GM21515 (cell line): ENCODE measurements around the gene PARD3B.
"Not testable (repeated sequence)": the region's sequence is repeated elsewhere in the genome, so short reads cannot be mapped to it uniquely, and the experiment has no call there.

Experiments used
- ATAC-seq: cut with Tn5 transposase; IDR thresholded peaks from one replicate; pipeline ENCODE4 v1.9.1; 2021; ENCODE audit not compliant: unreplicated experiment

Gene PARD3B

DNA sequence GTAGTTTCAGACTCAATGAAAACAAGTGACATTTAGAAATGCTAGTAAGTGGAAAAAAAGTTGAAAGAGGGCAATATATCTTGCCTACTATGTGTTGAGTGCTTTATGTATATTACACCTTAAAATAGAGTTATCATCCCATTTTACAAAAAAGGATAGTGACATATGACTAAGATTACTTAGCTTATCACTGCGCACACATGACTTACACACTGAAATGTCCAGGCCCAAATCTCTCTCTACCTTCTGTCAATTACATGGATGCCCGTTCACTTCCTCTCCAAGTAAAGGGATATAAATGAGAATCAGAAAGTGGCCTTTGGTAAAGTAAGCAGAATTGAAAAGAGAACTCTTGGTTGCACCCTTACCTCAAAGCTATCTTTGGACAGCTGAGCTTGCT is 3.6 kb upstream of the PARD3B start:
- no peak for ATAC-seq

DNA sequence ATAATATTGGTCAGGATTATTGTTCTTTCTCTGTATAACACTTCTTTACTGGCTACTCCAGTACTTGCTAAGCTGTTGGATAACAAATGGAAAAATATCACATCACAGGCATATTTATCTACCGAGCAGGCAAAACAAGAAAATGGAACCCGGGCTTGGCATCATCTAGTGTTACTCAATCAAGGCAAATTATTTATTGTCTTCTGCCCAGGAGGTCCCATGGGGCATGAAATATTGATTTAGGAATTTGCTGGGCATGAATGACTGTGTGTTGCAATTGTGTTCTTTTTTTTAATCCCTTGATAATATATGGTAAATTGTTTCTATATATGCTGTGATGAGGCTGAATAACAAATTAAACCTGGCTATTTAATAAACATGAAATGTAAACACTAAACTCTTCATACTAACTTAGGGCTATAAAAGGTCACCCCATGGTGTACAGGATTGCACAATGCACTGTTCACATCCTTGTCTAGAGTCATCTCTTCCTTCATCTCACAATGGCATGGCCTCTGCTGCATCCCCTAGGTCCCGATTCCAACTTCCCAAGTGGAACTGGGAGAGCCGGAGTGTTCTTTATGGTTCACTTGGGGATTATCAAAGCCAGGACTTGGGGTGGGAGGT is 2.2 kb upstream of the PARD3B start:
- ATAC-seq: no peak

DNA sequence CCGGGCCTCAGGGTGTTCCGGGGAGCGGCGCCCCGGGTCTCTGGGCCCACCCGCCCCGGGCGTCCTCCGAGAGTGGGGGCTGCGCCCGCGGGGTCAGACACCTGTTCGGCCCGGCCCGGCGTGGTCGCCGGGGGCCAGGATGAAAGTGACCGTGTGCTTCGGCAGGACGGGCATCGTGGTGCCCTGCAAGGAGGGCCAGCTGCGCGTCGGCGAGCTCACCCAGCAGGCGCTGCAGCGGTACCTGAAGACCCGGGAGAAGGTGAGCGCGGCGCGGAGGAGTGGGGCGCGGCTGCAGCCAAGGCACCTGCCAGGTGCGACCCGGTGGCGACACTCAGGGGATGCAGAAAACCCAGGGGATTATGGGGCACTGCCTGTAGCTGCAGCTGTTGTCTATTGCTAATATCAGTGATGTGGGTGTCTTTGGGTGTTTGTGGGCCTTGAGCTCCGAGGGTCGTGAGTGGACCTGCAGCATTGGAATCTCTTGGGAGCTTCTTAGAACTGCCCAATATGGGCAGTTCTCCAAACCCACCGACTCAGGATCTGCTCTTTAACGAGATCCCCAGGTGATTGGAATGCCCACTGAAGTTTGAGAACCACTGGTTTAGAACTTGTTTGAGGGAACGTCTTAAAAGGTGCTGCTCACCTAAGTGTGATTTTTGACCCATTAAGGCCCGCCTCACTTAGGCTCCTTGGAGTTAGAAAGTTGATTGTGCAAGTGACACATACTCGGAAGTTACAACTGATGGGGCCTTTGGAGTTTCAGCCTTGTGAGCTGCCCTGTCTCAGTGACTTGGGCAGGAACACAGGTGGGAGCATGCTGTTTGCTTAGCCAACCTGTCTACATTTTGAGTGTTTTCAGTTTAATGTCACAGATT is 823 bp downstream of the PARD3B start:
- ATAC-seq: peak; percentile 12

DNA sequence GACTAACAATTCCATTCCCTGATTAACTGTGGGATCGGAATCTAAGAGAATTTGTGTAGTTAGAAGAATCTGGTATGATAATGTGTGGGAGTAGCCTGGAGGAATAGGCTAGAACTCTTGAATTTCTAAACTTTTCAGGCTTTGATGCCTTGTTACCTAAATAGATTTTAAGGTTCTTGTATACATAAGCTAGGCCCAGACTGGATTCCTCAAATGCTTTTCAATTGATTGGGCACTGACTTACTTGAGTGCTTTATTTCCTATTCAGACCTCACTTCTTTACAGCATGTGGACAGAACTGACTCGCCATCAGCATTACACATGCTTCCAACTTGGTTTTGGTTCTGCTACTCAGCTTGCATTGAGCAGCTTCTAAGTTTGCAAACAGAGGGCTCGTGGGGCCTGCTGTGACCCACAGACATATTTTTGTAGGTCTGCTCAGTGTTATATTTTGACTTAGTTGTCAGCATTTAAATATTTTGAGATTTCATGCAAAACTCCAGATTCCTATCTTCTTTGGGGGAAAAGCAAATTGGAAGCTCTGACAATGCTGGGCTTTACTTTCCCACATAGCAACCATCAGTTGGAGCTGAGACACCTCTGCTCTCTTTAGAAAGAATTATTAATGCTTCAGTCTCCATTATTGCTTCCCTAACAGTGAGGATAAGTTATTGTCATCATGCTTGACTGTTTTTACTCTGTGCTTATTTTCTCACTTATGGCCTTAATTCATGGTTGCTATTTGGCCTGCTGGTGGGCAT is 5.7 kb downstream of the PARD3B start:
- no peak for ATAC-seq

DNA sequence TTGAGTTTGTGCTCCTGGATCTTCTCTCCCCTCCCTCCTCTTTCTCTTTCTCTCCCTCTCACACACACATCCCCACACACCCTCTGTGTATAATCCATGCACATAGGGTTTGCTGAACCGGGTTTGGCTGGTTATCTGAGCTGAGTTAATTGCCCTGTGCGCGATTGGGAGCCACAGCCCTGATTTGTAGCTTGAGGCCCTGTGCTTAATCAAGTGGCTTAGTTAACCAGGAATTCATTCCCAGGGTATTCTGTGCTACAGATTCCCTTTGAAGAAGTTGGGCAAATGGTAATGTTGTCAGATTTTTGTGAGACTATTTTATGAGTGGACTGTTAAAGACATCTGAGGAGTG is 6.2 kb downstream of the PARD3B start:
- ATAC-seq: no peak

DNA sequence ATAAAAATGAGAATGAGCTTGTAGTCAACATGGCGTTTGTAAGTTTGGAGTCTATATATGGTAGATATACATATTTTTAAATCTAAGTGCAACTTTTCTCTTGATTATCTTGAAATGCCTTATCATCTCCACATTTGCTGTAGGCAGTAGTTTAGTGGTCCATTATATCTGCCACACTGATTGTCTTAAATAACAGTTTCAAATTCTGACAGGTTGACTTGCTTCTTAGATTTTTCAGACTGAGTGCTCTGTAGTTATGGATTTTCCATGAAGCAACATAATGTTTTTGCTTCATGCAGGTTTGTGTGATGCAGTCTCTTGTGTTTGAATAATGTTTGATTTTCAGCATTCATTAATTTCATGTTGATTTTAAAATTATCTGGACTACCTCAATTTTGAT is 12.3 kb downstream of the PARD3B start:
- no peak for ATAC-seq

DNA sequence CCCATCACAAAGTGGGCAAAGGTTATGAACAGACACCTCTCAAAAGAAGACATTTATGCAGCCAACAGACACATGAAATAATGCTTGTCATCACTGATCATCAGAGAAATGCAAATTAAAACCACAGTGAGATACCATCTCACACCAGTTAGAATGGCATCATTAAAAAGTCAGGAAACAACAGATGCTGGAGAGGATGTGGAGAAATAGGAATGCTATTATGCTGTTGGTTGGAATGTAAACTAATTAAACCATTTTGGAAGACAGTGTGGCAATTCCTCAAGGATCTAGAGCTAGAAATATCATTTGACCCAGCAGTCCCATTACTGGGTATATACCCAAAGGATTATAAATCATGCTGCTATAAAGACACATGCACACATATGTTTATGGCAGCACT is 14.1 kb downstream of the PARD3B start:
- ATAC-seq: not testable (repeated sequence)

DNA sequence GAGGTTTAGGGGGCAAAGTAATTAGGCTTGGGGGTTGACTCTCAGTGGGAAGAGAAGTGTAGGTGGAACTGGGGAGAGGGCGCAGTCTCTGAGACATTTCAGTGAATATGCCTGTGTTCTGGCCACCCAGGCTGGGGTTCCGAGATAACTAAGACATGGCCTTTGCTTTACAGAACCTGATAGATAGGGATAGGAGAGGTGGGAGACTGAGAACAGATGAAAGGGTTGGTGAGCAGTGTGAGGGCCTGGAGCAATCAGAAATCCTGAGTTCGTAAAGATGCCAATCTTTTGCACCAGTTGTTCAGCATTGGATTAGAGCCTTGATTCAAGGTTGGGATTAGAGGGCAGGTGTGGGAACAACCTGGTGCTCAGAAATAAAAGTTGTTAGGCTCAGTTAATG is 15.6 kb downstream of the PARD3B start:
- ATAC-seq: no peak

DNA sequence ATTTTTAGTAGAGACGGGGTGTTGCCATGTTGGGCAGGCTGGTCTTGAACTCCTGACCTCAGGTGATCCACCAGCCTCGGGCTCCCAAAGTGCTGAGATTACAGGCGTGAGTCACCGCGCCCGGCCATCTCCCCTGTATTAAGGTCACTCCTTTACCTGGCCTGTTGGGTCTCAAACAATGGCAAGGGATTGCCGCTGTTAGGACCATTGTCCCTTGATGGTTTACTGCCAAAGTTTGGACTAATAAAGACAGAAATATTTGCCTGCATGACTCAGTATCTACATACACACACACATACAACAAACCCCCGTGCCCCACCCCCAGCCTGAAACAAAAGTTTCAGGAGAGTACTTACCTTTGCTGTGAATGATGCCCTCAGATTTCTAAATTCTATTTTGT is 16.5 kb downstream of the PARD3B start:
- no peak for ATAC-seq

DNA sequence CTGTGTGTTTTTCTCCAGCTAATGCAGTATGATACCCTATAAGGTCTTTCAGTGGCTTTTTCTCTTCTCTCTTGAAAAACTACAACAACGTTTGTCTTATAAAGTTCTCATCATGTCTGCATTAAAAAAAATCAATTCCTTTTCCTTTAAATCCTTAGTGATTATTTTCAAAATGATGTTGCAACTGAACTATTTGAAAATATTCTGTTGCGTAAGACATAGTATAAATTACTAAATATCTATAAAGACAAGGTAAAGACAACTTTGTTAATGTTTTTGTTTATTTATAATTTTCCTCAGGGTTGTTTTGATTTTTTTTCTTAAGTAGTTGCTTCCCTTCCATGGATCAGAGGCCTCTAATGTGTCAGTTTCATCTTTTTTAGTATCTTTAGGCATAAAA is 21.2 kb downstream of the PARD3B start:
- ATAC-seq: no peak

DNA sequence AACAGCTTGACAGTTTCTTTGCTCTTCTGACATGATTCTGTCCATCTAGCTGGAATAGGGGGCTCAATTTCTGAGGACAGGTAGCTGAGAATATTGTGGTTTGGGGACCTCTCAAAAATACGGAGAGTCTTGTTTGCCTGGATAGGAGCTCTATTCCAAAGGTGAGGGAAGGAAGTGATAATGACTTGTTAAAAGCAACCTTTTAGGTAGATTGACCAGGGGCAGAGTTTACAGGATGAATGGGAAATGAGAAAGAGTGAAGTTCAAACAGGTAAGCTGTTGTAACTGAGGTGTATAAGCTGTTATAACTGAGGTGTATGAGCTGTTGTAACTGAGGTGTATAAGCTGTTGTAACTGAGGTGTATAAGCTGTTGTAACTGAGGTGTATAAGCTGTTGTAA is 25.1 kb downstream of the PARD3B start:
- no peak for ATAC-seq

DNA sequence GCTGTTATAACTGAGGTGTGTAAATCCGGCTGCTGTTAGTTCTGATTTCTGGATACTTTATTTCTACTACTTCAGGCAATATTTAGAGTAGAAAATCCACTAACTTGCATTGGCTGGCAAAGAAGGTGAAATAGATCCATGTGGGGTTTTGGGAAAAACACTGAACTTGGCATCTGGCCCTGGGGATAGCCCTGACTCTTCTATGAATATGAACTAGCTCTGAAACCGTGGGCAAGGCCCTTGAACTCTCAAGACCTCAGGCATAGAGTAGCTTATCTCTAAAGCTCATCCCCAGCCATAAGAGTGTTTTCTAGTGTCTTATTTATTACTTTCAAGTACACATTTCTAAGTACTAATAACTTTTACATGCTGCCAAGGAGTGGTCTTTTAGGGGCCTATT is 25.8 kb downstream of the PARD3B start:
- ATAC-seq: no peak

DNA sequence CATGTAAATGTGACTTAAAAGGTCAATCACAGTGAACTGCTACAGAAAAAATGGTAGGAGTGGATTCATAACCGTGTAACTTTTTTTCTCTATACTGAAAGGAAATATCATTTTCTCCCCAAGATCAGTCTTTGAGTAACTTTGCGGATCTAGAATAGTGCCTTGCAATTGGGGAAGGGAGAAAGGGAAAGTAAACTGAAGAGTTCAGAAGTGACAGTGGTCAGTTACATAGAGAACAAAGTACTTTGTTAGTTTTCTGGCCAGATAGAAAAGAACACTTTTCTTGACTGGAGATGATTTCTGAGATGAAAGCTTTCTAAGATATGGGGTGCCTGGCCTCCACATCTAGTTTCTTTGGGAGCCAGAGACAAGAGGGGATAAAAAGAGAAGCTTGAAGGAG is 26.6 kb downstream of the PARD3B start:
- ATAC-seq: no peak

DNA sequence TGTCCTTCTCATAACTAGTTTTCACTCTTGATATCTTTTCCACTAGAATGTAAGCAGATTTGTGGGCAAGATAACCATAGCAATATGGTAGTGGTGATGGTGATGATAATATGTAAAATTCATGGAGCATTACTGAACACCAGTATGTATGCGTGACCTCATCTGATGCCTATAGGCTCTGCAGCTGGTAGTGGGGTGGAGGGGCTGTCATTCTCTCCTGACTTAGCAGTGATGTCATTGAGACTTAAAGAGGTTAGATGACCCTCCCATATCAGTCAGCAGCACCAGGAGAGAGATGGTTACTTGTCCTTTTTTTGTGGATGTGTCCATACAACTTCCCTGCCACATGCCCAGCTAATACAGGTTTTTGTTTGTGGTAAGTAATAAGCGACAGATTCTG is 27.9 kb downstream of the PARD3B start:
- ATAC-seq: no peak

DNA sequence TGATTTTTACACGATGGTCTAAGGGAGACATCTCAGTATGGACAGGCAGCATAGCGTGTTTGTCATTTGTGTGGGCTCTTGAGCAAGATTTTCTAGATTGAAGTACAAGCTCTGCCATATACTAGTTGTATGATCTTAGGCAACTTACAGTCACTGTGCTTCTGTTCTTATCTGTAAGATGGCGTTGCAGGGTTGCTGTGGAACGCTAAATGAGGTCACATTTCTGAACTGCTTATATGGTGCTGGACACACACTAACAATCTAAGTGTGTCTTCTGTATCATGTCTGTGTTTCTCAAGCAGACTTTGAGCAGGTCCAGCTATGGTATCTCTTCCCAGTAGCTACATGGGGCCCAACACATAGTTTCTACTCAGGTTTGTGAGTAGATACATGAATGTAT is 29.2 kb downstream of the PARD3B start:
- no peak for ATAC-seq

DNA sequence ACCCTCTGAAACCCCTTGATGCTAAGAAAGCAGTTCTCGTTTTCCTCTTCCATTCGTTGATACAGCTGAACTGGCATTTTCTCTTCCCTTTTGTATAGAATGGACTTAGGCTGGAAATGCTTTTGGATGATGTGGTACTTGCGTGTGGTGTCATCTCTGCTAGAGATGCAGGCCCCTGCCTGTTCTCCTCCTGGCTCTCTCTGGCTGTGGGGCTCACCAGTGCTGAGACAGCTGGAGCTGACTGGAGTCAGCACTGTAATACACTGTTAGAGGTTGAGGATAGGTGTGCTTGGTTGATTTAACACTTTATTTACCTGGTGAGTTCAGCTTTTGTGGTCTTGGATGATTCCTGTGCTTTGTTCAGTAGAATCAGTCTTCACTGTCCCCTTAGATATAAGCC is 30.2 kb downstream of the PARD3B start:
- no peak for ATAC-seq

DNA sequence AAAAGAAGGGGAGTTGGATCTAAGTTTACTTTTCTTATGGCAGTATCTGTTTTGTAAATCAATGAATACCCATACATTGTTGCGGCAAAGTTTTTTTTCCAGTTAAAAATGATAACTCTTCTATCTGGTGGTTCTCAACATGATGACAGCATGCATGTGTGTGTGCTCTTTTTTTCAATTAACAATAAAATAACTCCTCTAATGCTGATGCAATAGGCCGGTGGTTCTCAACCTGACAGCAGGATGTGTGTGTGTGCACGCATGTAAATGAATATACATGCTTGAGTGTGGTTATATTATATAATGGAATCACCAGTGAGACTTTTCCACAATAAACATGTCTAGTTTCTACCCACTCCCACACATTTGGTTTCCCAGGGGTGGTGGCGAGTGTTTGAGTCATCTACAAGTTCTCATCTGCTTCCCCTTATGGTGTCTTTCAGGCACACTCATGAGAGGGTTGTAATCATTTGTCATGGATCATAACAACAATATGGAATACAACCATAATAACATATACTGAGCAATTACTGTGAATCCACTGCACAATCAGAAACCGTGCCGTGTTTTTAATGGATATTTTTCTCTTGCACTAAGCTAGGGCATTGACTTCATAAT is 31.2 kb downstream of the PARD3B start:
- ATAC-seq: no peak

DNA sequence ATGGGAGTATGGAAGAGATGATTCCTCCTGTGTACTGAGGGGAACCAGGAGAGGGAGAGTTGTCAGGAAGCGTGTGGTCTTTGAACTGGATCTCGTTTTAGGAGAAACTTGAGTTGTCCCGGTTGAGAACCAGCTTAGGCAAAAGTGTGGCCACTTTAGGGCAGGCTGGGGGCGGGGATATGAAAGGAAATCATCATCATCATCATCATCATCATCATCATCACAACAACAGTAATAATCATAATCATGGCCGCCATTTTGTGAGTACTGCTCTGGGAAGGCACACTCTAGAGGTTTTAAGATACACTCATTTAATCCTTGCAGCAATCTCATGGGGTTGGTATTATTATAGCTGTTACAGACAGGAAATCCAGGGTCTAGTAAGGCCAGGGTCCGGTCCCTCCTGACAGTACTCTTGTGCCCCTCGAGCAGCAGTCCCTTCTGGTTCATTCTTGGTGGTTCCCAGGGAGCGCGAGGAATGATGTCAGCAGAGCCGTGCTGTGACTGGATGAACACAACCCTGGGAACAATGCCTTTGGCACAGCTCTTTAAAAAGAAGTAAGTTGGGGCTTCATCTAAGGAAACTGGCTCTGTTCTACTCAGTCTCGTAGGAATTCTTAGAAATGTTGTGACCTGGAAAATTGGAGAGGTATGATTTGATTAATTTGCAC is 33.8 kb downstream of the PARD3B start:
- ATAC-seq: no peak

DNA sequence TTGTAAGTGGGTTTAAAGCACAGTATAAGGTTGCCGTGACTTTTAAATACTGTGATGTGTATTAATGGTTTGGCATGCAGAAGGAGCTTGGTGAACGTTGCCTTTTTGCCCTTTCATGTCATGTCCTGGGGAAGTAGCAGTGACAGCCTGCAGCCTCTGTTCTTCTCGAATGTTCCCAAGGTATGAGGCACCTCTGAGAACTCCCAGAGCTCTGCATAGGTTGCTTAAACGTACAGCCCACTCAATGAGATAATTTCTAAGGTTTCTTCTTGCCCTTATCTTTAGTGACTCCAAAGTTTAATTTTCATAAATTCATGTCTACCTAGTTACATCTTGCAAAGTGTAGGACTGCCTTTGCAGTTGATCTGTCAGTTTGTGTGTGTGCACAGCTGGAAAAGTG is 36.7 kb downstream of the PARD3B start:
- no peak for ATAC-seq

DNA sequence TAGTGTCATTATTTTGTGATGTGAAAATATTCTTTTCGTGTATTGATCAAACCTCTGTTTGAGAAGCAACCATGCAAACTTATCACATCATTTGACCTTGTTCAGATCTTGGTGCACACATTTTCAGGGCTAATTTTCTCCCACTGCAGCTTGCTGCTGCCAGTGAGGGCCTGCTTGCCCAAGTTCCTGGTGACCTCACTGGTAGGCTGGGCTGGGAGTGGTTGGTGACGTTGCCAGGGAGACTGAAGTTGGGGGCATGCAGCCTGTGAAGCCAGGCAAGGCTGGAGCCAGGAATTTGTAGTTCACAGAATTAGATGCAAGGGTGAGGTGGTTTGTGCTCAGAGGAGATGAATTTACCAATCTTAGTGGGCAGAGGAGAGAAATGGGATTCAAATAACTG is 38.5 kb downstream of the PARD3B start:
- ATAC-seq: no peak

DNA sequence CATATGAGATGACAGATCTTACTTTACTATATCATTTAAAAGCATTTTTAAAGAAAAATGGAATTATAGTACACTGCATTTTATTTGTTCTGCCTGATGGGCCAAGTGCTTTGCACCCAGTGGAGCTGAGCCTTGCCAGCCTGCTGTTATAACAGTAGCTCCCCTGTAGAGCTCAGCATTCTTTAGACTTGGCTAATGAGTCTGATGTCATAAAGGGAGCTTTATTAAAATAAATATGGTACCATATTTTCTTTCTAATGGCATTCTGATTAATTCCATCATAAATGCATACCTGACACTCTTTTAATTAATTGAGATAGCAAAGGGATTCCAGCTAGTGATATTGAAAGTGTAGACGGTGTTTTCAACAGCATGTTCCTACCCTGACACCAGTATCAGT is 40.7 kb downstream of the PARD3B start:
- ATAC-seq: no peak
